GM18907 (cell line): ENCODE measurements around the gene CENPU.
"Not testable (repeated sequence)": the region's sequence is repeated elsewhere in the genome, so short reads cannot be mapped to it uniquely, and the experiment has no call there.

Experiments used
- ATAC-seq: cut with Tn5 transposase; IDR thresholded peaks from one replicate; pipeline ENCODE4 v1.9.1; 2021; ENCODE audit warnings: mild to moderate bottlenecking, moderate library complexity; ENCODE audit not compliant: unreplicated experiment

The CENPU gene

DNA sequence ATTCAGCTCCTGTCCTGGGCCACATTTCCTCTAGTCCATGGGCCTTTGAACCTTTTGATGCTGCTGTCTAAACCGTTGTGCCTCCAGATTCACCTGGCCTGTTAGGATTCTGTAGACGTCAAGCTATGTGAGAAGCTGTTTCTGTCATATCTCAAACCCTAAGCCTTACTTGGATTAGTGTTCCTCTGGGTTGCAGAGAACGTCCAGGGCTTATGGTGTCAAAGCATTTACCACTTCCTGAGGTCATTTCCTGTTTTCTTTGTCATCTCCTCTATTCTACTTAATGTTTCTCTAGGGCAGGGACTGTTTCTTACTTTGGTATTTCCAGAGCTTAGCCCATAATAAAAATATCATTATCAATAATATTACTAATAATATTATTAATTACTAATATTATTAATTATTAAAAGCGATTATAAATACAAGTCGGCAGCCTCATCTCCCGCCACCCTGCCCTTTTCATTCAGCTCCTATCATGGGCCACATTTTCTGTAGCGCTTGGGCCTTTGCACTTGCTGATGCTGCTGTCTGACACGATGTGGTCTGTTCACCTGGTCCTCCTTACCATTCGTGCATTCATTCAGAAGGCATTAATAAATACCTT lies 65.3 kb downstream of the CENPU start:
- peak; percentile 52 for ATAC-seq

DNA sequence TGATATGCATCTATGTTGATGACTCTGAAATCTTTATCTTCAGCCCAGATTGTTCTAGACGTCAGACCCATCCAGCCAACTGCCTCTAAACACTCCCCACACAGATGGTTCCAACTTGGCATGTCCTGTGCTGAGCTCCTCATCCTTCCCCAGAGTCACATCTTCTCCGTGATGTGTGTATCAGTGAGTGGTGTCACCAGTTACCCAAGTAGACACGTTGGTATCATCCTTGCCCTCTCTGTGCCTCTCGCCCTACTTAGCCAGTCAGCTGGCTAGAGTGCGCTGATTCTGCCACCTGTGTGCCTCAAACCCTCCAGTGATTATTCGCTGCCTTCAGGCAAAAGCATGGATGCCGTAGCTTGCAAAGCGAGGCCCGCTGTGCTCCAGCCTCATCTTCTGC lies 65.8 kb downstream of the CENPU start:
- ATAC-seq = peak; percentile 9

DNA sequence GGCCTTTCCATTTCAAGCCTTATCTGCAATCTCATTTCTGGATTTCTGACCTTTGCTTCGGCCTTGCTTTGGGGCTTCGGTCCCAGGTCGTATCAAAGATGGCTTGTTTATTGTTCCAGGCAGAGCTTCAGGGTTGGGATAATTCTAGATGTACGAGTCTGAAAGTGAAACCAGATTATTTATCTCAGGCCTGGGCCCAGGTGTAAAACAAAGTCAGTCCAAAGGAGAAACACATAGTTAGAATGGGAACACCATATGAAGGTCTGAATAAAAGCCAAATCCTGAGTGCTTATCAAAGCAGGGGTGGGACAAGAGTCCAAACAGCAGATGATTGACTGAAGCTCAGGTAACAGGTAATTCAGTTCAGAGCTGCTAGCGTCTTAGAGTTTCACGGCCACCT lies 67.2 kb downstream of the CENPU start:
- ATAC-seq = no peak

DNA sequence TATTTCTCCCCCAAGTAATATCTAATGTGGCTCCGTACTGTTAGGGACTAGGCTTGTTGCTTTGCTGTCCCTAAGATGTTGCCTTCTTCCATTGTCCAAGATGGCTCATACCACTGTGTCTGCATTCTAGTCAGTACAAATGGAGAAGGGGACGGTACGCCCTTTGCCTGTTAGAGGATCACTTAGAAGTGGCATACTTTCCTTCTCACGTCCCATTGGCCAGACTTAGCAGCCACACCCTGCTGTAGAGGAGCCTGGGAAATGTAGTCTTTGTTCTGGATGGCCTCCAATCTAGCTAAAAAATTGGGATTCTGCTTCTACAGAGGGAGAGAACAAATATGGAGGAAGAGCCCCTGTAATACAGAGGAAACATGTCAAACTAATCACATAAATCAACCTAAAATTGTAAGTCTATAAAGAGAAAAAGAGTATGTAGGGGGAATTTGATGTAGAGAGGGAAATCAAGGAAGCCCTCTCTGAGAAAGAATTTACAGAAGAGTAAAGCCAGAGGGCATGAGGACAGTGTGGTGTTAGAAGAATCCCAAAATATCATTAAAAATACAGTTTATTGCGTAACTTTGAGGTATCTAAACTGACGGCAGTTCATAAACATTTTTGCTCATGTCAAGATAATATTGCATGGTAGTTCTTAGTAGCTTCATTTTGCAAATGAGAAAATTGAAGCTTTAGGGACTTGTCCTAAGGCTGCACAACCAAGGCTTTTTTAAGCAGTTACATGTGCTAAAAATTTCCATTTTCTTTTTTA lies 69.3 kb downstream of the CENPU start:
- no peak for ATAC-seq

DNA sequence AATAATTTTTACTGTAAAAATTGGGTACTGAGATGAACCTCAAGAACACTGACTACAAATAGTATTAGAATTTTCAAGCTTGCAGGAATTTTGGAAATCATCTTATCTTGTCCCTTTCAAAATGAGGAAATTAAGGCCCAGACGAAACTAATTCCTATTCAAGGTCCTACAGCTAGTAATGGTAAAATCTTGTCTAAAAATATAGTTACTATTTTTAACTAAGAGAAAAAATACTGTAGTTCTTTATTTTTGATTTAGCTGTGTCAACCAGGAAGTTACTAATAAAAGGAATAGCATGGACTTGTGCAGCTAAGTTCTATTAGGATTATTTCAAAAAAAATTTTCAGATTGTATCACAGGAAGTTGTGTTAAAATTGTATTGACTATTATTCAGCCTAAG lies 71.7 kb downstream of the CENPU start:
- no peak for ATAC-seq

DNA sequence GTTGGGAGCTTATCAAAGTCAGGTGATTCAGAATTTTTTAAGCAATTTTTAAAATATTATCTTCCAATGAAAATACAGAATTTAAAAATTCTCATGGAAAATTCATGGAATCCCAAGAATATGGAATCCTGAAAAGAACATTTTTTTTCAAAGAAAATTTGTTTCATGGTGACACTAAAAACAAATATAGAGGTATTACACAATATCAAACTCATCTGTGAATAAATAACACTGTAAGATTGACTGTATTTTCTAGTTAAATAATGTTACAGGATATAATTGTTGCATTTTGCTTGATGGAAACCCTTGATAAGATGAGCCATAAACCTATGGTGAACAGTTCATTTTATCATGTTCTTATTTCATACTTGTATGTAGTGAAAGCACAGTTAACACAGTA lies 72.9 kb downstream of the CENPU start:
- ATAC-seq = no peak

DNA sequence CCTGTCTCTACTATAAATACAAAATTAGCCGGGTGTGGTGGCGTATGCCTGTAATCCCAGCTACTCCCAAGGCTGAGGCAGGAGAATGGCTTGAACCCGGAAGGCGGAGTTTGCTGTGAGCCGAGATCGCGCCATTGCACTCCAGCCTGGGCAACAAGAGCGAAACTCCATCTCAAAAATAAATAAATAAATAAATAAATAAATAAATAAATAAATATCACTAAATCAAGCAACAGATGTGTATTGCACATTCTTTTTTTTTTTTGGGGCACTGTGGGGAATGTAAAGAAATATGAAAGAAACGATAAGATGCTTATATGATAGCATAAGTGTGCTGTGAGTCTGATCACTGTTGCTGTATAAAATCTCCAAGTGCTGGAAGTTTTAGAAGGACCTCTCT lies 76.1 kb downstream of the CENPU start:
- ATAC-seq = not testable (repeated sequence)

DNA sequence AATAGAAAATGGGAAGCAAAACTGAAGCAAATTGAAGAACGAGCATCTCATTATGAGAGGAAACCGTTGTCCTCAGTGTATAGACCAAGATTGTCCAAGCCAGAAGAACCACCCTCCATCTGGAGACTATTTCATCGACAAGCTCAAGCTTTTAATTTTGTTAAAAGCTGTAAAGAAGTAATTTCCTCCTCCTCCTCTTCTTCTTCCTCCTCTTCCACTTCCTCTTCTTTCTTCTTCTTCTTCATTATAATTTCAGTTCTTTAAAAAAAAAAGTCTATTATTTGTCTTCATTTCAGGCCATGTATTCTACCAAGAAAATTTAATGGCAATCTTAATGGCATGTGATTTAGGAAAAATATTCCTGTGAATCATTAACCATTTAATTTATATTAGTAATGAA lies 76.8 kb downstream of the CENPU start:
- ATAC-seq = no peak

DNA sequence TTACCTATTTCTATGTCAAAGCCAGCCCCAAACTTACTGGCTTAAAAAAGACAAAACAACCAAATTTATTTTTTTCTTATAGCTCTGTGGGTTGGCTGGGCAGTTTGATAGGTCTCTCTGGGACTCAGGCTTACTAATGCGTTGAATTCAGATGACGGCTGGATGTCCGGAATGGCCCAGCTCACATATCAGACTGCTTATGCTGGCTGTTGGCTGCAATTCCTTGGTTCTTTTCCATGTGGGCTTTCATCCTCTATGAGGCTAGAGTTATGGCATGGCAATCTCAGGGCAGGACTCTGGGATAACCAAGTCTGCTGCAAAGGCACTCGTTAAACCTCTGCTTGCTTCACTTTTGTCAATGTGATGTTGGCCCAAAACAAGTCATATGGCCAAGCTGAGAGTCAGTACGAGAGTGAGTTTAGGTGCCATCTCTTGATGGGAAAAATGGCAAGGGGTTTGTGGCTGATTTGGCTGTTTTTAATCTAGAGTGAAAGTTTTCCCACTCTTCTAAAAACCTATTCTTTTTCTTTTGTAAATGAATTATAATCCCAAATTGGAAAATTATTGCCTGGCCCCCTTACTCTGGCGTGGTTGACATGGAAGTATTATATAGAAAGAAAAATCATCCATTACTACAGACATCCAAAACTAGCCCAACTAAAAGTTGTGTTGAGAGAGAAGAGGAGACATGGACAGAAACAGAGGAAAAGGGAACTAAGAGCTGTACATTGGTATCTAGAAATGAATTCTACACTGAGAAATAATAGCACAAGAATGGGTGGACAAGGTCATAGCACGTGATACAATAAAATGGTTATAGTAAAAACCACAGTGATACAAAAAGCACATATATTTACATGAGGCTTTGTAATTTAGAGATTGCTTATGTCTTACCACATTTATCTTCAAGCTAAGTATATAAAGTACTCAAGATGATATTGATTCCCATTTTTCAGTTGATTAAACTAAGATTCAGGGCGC lies 77.7 kb downstream of the CENPU start:
- ATAC-seq = no peak

DNA sequence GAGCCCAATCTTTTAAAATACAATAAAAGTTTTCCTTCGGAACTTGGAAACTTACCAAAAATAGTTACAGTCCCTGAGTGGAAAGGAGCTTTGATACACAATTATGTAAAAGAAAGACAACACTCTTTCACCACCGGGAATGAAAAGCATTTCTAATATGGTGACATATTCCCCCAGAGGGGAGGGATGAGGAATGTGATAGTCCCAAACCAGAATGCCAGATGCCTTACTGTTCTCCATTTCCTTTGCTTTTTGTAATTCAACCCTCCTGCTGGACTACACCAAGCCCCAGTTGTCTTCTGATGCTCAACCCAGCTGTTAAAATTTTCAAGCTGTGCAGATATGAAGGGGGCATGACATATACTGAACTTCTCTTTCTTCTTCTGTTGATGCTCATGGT lies 80.2 kb downstream of the CENPU start:
- no peak for ATAC-seq

DNA sequence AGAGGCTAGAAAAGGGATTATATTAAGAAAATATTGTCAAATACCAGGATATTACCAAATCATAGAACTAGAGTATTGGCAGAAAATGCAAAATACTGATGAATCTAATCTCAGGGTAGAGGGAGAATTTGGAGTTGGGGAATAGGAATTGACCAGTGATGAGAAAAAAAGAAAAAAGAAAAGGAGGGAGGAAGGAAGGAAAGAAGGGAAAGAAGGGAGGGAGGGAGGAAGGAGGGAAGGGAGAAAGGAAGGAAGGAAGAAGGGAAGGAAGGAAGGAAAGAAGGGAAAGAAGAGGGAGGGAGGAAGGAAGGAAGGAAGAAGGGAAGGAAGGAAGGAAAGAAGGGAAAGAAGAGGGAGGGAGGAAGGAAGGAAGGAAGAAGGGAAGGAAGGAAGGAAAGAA lies 81.2 kb downstream of the CENPU start:
- not testable (repeated sequence) for ATAC-seq

DNA sequence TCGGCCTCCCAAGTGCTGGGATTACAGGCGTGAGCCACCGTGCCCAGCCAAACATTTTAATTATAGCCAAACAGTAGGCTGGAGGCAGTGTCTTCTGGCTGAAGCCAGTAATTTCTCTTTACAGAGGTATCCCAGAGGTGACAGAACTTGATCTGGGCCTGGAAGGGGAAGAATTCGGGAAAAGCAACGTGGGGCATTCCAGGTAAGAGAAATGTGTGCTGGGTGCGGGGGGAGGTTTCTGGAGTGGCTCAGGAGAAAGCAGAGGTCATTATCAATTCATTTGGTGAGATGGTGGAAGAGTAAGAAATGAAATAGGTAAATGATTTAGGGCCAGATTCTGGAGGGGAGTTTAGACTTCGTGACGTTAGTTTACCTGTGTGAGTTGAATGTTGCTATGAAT lies 82.0 kb downstream of the CENPU start:
- ATAC-seq = no peak

DNA sequence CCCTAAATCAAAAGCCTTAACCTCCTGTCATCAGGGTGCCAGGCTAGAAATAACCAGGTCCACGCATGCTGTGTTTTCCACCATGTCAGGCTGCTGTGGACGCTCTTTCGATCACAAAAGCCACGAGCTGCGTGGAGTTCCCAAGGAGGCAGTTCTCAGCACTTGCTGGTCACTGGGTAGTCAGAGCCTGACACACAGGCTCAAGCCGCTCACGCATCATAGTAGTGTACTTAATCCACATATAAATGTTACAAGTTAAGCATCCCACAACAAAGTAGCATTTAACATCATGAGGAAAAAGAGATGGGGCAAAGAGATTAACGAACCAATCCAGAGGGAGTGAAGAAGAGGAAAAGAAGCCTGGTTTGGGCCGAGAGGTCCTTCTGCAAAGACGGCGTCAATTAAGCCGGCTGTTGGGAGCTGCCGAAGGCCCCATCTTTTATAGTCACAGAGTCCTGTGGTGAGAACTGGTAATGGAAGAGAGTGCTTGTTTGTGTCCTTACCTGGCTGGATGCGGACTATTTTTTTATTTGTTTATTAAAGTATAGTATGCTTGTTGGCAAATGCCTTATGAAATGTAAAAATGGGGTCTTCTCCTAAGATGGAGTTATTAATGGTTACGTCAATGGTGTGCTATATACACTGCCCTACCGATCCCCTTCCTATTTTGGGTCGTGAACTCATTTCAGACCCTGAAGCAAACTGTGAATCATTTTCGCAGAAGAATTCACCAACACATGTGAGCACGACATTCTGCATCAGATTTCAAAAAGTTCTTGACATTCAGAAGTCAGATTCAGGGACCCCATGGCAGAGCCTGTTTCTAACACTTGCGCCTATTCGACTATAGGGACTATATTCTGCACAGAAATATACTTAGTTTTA lies 83.7 kb downstream of the CENPU start:
- peak; percentile 22 for ATAC-seq

DNA sequence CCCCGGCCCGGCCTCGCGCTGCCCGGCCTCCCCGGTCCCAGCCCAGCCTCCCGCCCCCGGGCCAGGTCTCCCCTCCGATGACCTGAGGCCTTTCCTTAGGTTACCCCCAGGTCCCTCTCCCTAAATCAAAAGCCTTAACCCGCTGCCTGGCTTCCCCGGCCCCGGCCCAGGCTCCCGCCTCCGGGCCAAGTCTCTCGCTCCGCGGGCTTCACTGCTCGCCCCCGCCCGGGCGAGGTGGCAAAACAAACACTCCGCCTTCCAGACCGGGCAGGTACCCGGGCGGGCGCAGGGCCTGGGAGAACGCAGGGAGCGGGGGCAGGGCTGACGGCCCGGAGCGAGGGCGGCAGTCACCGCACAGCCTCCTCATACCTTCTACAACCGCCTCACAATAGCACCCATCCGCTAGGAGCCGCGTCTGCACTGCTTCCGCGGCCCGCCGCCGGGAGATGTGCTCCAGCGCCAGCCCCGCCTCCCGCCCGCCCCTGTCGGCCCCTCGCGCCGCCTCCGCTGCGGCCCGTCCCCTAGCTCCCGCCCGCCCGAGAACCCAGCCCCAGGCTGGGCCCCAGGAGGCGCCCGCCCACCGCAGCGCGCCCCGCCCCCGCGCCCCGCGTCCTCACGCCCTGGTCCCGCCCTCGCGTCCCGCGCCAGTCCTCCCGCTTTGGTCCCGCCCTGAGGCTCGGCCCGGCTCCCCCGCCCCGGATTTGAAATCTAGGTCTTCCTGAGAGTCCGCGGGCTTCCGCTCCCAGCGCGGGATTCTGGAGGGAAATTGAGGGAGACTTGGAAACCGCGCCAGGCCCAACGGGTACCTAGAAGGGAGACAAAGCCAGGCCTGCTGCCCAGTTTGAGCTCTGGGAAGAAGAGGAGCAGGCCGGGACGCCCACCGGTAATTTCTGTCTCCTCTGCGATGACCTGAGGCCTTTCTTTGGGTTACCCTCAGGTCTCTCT lies 84.6 kb downstream of the CENPU start, which contains the start of the genes CASP3 and PRIMPOL:
Gene CASP3 (minus strand): TSS at position 422 of the 945 bp plus-strand sequence. CDS start 10,994 bp downstream, outside the sequence.
Gene PRIMPOL (plus strand): TSS at position 713 of the 945 bp plus-strand sequence. CDS start 7,403 bp downstream, outside the sequence.
- ATAC-seq = peak; percentile 85

DNA sequence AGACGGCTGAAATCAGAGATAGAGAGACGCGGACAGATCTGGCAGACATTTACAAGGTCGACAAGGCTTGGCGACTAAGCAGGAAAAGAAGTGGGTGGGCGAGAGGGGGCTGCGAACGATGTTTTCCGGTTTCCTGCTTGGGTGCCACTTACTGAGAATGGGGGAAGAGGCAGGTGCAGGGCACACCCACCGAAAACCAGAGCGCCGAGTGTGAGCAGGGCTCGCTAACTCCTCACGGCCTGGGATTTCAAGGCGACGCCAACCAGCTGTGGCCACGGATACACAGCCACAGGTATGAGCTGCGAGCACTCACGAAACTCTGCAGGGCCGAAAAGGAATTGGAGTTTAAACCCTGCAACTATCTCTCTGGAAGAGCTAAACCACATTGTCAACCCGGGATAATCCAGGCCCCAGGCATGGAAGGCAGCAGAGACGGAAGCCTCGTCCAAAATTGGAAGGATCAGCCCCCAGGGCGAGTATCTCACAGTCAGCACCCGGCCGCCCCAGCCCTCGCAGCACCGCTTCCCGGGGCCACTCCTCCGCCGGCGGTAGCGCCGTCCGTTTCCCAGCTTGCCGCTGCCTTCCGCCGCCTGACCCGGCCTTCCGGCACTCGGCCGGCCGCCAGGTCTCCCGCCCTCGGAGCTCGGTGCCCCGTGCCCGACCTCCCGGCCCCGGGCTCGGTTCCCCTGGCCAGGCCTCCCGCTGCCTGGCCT lies 85.4 kb downstream of the CENPU start:
- ATAC-seq = peak; percentile 41

DNA sequence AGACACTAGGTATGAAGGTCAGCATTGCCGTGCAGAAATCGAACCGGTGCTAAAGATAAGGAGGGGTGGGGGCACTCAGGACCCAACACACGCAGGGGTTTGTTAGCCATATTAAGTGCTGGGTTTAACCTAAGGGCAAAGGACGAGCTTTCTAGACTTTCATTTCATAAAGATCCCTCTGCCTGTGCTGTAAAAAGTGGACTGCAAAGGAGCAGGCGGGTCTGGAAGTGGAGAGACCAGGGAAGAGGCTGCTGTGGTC lies 85.9 kb downstream of the CENPU start:
- ATAC-seq = no peak

DNA sequence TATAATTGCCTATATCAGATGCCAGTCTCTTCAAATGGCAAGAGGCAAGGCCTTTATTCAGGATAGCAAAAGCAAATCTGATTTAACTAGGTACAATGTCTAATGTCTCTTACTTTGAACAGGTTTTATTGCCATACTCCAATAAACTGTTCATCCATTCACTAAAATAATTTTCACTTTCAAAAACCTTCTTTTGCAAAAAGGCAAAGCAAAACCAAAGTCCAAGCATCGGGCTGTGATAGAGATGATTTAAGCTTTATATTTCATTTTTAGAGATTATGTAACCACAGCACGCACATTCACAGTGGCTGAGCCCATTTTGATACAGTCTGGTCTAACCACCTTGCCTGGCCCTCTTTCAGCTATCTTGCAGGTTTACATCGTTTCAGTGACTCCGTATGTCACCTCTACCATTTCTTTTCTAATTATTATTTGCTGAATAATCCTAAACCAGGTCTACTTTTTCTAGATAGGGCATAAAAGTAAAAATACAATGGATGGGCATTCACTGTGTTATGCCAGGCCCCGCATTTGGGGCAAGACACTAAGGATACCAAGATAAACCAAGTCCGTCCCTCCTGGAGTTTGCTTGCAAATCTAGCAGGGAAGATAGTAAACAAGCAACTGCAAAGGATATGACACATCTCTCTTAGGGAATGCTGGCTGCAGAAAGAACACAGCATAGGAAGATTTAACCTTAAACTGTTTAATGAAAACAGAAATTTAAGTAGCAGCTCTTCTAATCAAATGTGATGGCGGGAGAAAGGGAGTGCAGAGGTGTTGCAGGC lies 86.4 kb downstream of the CENPU start:
- no peak for ATAC-seq
